Measurements from ENCODE around the gene SLC35G6.

- TF ChIP-seq CTCF (conservative IDR thresholded peaks at IDR 0.05; ENCODE audit: low read depth, low read length) (no peak), EZH2 (IDR thresholded peaks at IDR 0.05; ENCODE audit: low read length, unreplicated experiment) (no peak), EZH2phosphoT487 (IDR thresholded peaks at IDR 0.05; ENCODE audit: borderline replicate concordance, low read length) (no peak)
These were observed 36.3 kb upstream of the SLC35G6 start, which contains the start of gene CHRNB1 for GRCh38 chr17:7444682-7445618.
